Stimulated activated CD8-positive, alpha-beta memory T cell treated with anti-CD3 and anti-CD28 coated beads, Interleukin-4, amount 100 ng/mL, for 48 hours (primary cell): Measurements from ENCODE around the gene JAM3.
A peak's percentile ranks its signal among the peaks of the same experiment; 100 is the strongest.

Experiments
- DNase-seq: peaks from one replicate; pipeline ENCODE4 v3.0.0-alpha.2; 2020

Gene JAM3

GRCh38 chr11:134068829-134069425, at the start of gene JAM3:
Gene JAM3, plus strand, starts transcription at chr11:134069072. Its CDS starts 12 bp downstream, at chr11:134069084.
- DNase-seq: peak; percentile 98

GRCh38 chr11:134019500-134019899, 49.4 kb upstream of the JAM3 start:
- DNase-seq: no peak

GRCh38 chr11:134020598-134020997, 48.3 kb upstream of the JAM3 start:
- no peak for DNase-seq

- no peak for DNase-seq
Measured at GRCh38 chr11:134021326-134021725, 47.5 kb upstream of the JAM3 start.

GRCh38 chr11:134022748-134023147, 46.1 kb upstream of the JAM3 start:
- no peak for DNase-seq

GRCh38 chr11:134024420-134025081, 44.3 kb upstream of the JAM3 start:
- DNase-seq: peak; percentile 74

- no peak for DNase-seq
Measured at GRCh38 chr11:134025082-134025429, 43.8 kb upstream of the JAM3 start.

- no peak for DNase-seq
Measured at GRCh38 chr11:134026655-134027343, 42.1 kb upstream of the JAM3 start.

- DNase-seq: no peak
Measured at GRCh38 chr11:134027671-134028070, 41.2 kb upstream of the JAM3 start.

- no peak for DNase-seq
Measured at GRCh38 chr11:134028368-134028920, 40.4 kb upstream of the JAM3 start.

- DNase-seq: no peak
Measured at GRCh38 chr11:134030853-134031252, 38.0 kb upstream of the JAM3 start.

GRCh38 chr11:134032043-134032442, 36.8 kb upstream of the JAM3 start:
- no peak for DNase-seq

- no peak for DNase-seq
Measured at GRCh38 chr11:134032501-134033091, 36.3 kb upstream of the JAM3 start.

GRCh38 chr11:134033276-134033675, 35.6 kb upstream of the JAM3 start:
- no peak for DNase-seq

GRCh38 chr11:134033696-134034491, 35.0 kb upstream of the JAM3 start:
- DNase-seq: peak; percentile 77

- DNase-seq: no peak
Measured at GRCh38 chr11:134034496-134035381, 34.1 kb upstream of the JAM3 start.

- peak; percentile 49 for DNase-seq
Measured at GRCh38 chr11:134036492-134037045, 32.3 kb upstream of the JAM3 start.

- peak; percentile 72 for DNase-seq
Measured at GRCh38 chr11:134037046-134037908, 31.6 kb upstream of the JAM3 start.

GRCh38 chr11:134038897-134039470, 29.9 kb upstream of the JAM3 start:
- no peak for DNase-seq
